Fibroblast of skin of left biceps (primary cell): ENCODE results near the gene BSDC1.

Experiments used
- DNase-seq, 2 experiments: peaks; one replicate each; pipeline ENCODE4 v3.0.0-alpha.2; 2013; ENCODE audit warnings: low read depth in 2 of 2

Gene BSDC1

GRCh38 chr1:32336963-32337675 lies 57.1 kb downstream of the BSDC1 start:
- no peak for DNase-seq

DNA sequence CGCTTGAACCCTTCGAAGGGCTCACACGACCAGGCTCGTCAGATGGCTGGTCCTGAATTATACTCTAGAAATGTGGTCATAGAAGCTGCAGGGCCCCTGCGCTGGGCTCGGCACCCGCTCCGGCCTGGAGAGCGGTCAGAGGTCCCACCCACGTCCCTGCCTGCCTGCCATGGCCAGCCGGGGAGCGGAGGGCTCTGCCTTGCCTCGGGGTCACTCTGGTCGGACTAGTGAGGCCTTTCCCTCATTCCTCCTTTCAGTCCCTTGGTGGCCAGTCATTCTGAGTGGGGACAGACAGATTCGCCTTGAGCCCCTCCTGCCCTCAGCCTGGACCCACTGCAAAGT lies 57.7 kb downstream of the BSDC1 start:
- DNase-seq, result no peak

GRCh38 chr1:32335790-32336590 lies 58.3 kb downstream of the BSDC1 start, which contains the start of gene MARCKSL1:
MARCKSL1 (minus strand) TSS chr1:32336233; CDS start chr1:32336033, 200 bp downstream.
- DNase-seq, result peak; percentile 39 to 46

DNA sequence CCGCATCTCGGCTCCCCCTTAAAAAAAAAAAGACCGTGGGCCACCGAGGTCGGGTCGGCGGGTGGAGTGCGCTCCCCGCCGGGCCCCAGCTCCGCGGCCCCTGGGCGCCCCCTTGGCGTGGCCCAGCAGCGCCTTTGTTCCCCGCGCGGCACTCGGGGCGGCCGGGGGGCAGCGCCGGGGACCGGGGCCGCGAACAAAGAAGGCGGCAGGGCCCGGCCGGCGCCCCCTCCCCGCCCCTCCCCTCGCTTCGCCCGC lies 58.8 kb downstream of the BSDC1 start:
- no peak for DNase-seq

DNA sequence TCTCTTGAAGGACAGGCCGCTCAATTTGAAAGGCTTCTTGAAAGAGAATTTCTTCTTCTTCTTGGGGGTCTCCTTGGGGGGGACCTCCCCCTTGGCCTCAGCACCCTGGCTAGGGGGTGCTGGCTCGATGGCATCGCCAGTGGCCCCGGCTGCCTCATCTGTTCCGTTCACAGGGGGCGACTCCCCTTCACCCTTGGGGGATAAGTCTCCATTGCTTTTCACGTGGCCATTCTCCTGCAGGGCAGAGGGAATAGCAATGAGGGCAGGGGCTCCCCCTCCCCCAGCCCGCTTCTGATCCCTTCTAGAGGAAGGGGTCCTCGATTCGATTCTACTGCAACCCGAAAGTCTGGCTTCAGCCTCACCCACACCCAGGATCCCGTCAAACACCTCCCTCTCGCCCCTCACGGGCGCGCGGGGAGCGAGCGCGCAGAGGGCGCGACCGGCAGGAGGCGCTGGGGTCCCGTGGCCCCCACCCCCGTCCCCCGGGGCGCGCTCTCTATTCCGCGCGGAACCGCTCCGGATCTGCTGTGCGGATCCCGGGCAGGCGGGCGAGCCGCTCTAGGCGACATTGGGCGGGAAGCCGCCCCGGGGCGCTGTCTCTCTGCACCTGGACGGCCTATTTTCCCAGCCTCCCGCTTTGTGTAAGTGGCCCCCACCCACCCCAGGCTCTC lies 59.2 kb downstream of the BSDC1 start:
- DNase-seq, result no peak

GRCh38 chr1:32334274-32334861 lies 59.9 kb downstream of the BSDC1 start:
- DNase-seq, result no peak

DNA sequence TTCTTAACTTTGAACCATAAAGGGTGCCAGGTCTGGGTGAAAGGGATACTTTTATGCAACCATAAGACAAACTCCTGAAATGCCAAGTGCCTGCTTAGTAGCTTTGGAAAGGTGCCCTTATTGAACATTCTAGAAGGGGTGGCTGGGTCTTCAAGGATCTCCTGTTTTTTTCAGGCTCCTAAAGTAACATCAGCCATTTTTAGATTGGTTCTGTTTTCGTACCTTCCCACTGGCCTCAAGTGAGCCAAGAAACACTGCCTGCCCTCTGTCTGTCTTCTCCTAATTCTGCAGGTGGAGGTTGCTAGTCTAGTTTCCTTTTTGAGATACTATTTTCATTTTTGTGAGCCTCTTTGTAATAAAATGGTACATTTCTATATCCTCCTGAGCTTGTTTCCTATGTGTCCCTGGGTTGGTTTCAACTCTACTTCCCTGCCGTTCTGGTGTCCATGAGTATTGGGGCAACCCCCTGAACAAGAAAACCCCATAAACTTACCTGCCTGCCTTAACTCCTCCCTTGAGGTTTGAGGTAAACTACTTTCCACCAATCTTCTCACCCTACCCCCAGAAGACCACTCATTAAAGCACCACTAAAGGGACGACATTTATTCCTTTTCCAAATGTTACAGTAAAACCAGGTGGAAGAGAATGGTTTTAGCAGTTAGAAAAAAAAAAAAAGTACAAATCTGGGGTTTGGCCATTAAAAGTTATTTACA lies 60.8 kb downstream of the BSDC1 start:
- no peak for DNase-seq

- no peak for DNase-seq
Measured at GRCh38 chr1:32332290-32333079, 61.8 kb downstream of the BSDC1 start.

- DNase-seq, result no peak
Measured at GRCh38 chr1:32331549-32331948, 62.7 kb downstream of the BSDC1 start.

- no peak for DNase-seq
Measured at GRCh38 chr1:32330558-32331151, 63.6 kb downstream of the BSDC1 start.

DNA sequence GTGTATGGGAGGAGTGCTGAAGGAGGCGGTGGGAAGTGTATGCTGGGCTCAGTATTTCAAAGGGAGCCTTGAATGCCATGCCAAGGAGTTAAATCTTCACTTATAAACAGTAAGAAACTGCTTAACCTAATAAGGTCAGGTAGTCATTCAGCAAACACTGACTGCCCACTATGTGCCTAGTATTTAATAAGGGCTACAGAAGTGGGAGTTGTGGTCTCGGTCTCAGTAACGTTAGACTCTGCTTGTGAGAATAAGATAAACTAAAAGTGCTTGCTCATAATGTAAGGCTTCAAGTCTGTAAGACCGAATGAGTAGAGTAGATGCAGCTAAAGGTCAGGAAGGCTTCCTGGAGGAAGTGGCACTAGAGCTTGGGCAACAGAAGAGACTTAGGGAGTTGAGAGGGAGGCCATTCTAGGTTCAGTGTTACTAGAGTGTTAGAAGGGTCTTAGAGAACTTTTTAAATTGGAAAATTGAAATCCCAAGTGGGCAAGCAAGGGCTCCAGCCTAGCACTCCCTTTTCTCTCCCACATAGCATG lies 64.2 kb downstream of the BSDC1 start:
- no peak for DNase-seq

GRCh38 chr1:32327204-32327603 lies 67.0 kb downstream of the BSDC1 start:
- no peak for DNase-seq

GRCh38 chr1:32321712-32322291 lies 72.4 kb downstream of the BSDC1 start:
- DNase-seq, result no peak

DNA sequence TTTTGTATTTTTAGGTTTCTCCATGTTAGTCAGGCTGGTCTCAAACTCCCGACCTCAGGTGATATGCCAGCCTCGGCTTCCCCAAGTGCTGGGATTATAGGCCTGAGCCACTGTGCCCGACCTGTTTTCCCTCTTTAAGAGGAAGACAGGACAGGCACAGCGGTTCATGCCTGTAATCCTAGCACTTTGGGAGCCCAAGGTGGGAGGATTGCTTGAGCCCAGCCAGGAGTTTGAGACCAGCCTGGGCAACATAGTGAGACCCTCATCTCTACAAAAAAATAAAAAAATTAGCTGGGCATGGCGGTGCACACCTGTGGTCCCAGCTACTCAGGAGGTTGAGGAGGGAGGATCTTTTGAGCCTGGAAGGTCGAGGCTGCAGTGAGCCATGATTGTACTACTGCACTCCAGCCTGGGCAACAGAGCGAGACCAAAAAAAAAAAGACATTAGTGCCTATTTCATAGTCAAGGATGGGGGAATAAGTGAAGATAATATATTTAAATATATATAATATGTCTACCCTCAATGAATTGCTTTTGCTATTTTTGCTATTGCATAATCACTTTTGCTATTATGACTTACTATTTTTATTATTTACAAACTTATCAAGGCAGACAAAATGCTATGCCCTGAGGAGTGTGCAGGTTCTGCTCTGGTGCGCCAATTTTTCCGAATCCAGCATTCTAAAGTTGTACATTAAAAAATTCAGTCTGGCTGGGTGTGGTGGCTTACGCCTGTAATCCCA lies 75.9 kb downstream of the BSDC1 start:
- no peak for DNase-seq

- DNase-seq, result no peak
Measured at GRCh38 chr1:32316903-32317277, 77.4 kb downstream of the BSDC1 start.
